Neural progenitor cell (in vitro differentiated cells): ENCODE results near the gene GPR26.

ENCODE experiments used
- CTCF ChIP-seq: fragments of 200-600 bp; sonication (generic); IDR thresholded peaks from 2 replicates; pipeline ENCODE4 v1.5.1; 2017; ENCODE audit warnings: antibody characterized with exemption, mild to moderate bottlenecking
- EZH2 ChIP-seq: fragments of 200-600 bp; sonication (generic); IDR thresholded peaks from 2 replicates; pipeline ENCODE4 v1.6.1; 2017; ENCODE audit warnings: antibody characterized with exemption, mild to moderate bottlenecking, moderate library complexity
- EZH2phosphoT487 ChIP-seq: fragments of 200-600 bp; sonication (generic); IDR thresholded peaks from 2 replicates; pipeline ENCODE4 v1.6.1; 2017; ENCODE audit warnings: antibody characterized with exemption

GRCh38 chr10:123639131-123639530 is 27.0 kb upstream of the GPR26 start:
- TF ChIP-seq CTCF: no peak
- no peak for TF ChIP-seq EZH2
- TF ChIP-seq EZH2phosphoT487: no peak
